Progenitor cell of endocrine pancreas (in vitro differentiated cells): ENCODE results near the gene UAP1. TPM values are rescaled to one million over a fixed set of nuclear protein-coding genes. Genes with fewer than 3 reads are reported as not detected.
A peak's percentile ranks its signal among the peaks of the same experiment; 100 is the strongest.

Source experiments
- DNase-seq: peaks from one replicate; pipeline ENCODE4 v3.0.0; 2021; ENCODE audit warnings: low spot score; ENCODE audit not compliant: unreplicated experiment
- H3K27ac Mint-ChIP-seq: 2 replicates; pipeline ENCODE4 v1.8.0; 2021; ENCODE audit warnings: mild to moderate bottlenecking, moderate library complexity, mixed read lengths
- H3K27me3 Mint-ChIP-seq: 2 replicates; pipeline ENCODE4 v1.8.0; 2021; ENCODE audit warnings: mixed read lengths
- H3K36me3 Mint-ChIP-seq: 2 replicates; pipeline ENCODE4 v1.8.0; 2022; ENCODE audit warnings: mixed read lengths; ENCODE audit not compliant: insufficient read depth
- H3K4me1 Mint-ChIP-seq: 2 replicates; pipeline ENCODE4 v1.8.0; 2021; ENCODE audit warnings: low read depth, mixed read lengths
- H3K4me3 Mint-ChIP-seq: 2 replicates; pipeline ENCODE4 v1.8.0; 2021; ENCODE audit warnings: low read depth, mild to moderate bottlenecking, moderate library complexity, mixed read lengths
- H3K9me3 Mint-ChIP-seq: 2 replicates; pipeline ENCODE4 v1.8.0; 2021; ENCODE audit warnings: low read depth, mixed read lengths
- CTCF ChIP-seq: fragments of 200-600 bp; sonication (generic); IDR thresholded peaks from one replicate; pipeline ENCODE4 v1.5.0; 2021; ENCODE audit warnings: antibody characterized with exemption, mild to moderate bottlenecking; ENCODE audit not compliant: unreplicated experiment
- long read RNA-seq: library from polyadenylated mRNA; unstranded; transcript quantifications from one replicate; pipeline ENCODE4 v2.0.0, GENCODE V29; 2020
- total RNA-seq: library from RNA; stranded (reverse); gene quantifications from 2 replicates; pipeline ENCODE4 v1.2.1, GENCODE V29; 2021

UAP1 gene
- total RNA-seq: 29.1 and 30.8 TPM in 2 replicates
- long read RNA-seq, transcript UAP1-201 (11 exons, 2,377 nt): major isoform, 53 of 97 reads
- long read RNA-seq, transcript UAP1-204 (10 exons, 2,294 nt): minor isoform, 18 of 97 reads
- long read RNA-seq, partial matches to known transcripts: 4 of 97 reads
- long read RNA-seq, other reads (novel, unspliced or antisense): 19 of 97 reads

GRCh38 chr1:162561616-162562469 is at the start of gene UAP1:
Gene UAP1, plus strand, starts transcription at chr1:162561722. Its CDS starts 4,347 bp downstream, at chr1:162566069.
- no peaks in the 10 kb centered on the region for H3K9me3 Mint-ChIP-seq

GRCh38 chr1:162527314-162527713 is 34.2 kb upstream of the UAP1 start:
- H3K36me3 Mint-ChIP-seq: peaks cover 8% of the 10 kb centered on the region
- H3K27ac Mint-ChIP-seq: no peak overlapping the region
- H3K27me3 Mint-ChIP-seq: no peaks in the 10 kb centered on the region
- H3K9me3 Mint-ChIP-seq: no peaks in the 10 kb centered on the region
- TF ChIP-seq CTCF: no peak
- H3K4me1 Mint-ChIP-seq: no peaks in the 10 kb centered on the region
- DNase-seq: no peak
- no peak overlapping the region for H3K4me3 Mint-ChIP-seq

More at GRCh38 chr1:162561616-162562469, at the start of gene UAP1:
- H3K27me3 Mint-ChIP-seq: no peaks in the 10 kb centered on the region
- peak within 1 kb of the TSS; percentile 98 for H3K27ac Mint-ChIP-seq
- H3K4me3 Mint-ChIP-seq: peak within 1 kb of the TSS; percentile 87
- H3K4me1 Mint-ChIP-seq: peaks cover 20% of the 10 kb centered on the region
- peaks cover under 1% of the 10 kb centered on the region for H3K36me3 Mint-ChIP-seq
- no peak for TF ChIP-seq CTCF
- DNase-seq: no peak

- TF ChIP-seq CTCF: no peak
- H3K9me3 Mint-ChIP-seq: no peaks in the 10 kb centered on the region
- H3K27ac Mint-ChIP-seq: no peak overlapping the region
- no peaks in the 10 kb centered on the region for H3K27me3 Mint-ChIP-seq
- no peaks in the 10 kb centered on the region for H3K4me1 Mint-ChIP-seq
- no peak for DNase-seq
- H3K36me3 Mint-ChIP-seq: peaks cover 3% of the 10 kb centered on the region
- no peak overlapping the region for H3K4me3 Mint-ChIP-seq
Measured at GRCh38 chr1:162530307-162530987, 31.1 kb upstream of the UAP1 start.

- Mint-ChIP-seq H3K4me1 (no peaks in the 10 kb centered on the region), H3K27me3 (no peaks in the 10 kb centered on the region), H3K4me3 (no peak overlapping the region), H3K36me3 (peaks cover 3% of the 10 kb centered on the region), H3K27ac (no peak overlapping the region), H3K9me3 (no peaks in the 10 kb centered on the region)
- DNase-seq: no peak
- TF ChIP-seq CTCF: no peak
Measured at GRCh38 chr1:162530988-162531319, 30.6 kb upstream of the UAP1 start.

- TF ChIP-seq CTCF: no peak
- no peak overlapping the region for H3K27ac Mint-ChIP-seq
- no peak for DNase-seq
- no peaks in the 10 kb centered on the region for H3K4me1 Mint-ChIP-seq
- H3K36me3 Mint-ChIP-seq: peaks cover 3% of the 10 kb centered on the region
- no peak overlapping the region for H3K4me3 Mint-ChIP-seq
- H3K27me3 Mint-ChIP-seq: no peaks in the 10 kb centered on the region
- no peaks in the 10 kb centered on the region for H3K9me3 Mint-ChIP-seq
Measured at GRCh38 chr1:162535501-162535900, 26.0 kb upstream of the UAP1 start.
